ENCODE results near the gene NDUFAF8.

GRCh38 chr17:81228420-81228819, 10.7 kb upstream of the NDUFAF8 start:
- TF ChIP-seq POLR2AphosphoS5 (IDR thresholded peaks at IDR 0.05; ENCODE audit: low read depth, low read length) (no peak), REST (IDR thresholded peaks at IDR 0.05; ENCODE audit: insufficient read depth in 1 of 2, low read depth in 2 of 2, low read length in 2 of 2) (no peak), SIN3A (IDR thresholded peaks at IDR 0.05; ENCODE audit: borderline replicate concordance, insufficient read depth, low read length) (no peak)
